ENCODE results near the gene TCFL5.
A peak's percentile ranks its signal among the peaks of the same experiment; 100 is the strongest.

The TCFL5 gene

DNA sequence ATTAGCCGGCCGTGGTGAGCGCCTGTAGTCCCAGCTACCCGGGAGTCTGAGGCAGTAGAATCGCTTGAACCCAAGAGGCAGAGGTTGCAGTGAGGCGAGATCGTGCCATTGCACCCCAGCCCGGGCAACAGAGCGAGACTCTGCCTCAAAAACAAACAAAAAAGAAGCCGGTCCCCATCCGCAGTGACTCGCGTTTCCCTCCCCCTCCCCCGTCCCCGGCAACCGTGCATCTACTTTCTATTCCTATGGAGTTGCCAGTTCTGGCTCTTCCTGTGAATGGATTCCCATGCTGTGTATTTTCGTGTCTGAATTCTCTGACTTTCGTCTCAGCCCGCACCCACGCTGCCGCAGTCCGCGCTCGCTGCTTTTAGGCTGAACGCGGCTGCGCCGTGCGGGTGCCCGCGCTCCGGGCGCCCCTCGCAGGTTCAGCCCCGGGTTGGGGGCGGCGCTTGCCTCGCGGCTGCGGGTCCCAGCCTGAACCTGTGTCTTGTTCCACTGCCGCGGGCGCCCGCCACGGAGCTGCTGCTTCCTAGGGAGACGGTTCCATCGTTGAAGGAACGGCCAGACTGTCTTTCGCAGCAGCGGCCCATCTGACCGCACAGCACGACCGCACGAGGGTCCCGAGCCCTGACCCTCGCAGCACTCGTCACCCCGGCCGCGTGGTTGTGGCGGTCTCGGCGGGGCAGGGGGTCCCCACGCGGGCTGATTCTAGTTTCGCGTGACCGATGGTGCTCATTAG is 66.4 kb downstream of the TCFL5 start:
- no peak for DNase-seq (ENCODE audit: low read depth)

DNA sequence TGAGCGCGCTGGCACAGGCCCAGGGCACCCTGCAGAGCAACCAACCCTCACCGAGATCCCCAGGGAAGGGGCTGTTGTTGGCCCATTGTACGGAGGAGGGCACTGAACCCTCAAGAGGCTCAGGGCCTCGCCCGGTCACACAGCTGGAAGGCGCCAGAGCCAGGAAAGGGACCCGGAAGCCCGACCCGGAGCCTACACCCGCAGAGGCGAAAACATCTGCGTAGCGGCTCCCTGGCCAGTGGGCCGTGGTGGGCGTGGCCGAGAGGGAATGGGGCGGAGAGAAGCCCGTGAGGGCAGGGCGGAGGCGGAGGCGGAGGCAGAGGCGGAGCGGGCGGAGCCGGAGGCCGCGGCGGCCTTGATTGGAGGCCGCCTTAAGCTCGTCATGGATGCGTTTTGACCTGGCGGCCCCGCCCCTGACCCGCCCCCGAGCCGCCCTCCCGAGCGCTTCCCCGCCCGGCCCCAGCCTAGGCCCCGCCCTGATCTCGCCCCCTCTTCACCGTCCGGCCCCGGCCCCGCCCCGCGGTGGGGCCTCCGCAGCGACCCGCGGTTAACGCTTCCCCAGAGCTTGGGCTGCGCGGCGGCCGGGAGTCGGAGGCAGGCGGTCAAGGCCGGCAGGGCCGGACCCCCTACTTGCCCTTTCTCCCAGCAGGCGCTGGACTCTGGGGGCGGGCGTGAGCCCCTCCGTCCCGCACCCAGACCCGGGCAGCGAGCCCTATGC is 67.5 kb downstream of the TCFL5 start:
- DNase-seq (ENCODE audit: low read depth), result peak; percentile 89

DNA sequence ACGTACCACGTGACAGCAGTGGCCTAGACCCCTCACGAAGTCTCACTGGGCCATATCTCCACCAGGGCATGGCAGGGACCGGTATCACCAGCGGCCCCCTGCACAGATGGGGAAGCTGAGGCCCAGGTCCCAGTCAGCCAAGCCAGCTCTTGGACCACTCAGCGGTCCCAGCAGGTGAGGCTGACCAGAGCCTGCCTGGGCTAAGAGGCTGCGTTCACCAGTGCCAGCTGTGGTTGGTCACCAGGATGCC is 67.9 kb downstream of the TCFL5 start:
- no peak for DNase-seq (ENCODE audit: low read depth)

DNA sequence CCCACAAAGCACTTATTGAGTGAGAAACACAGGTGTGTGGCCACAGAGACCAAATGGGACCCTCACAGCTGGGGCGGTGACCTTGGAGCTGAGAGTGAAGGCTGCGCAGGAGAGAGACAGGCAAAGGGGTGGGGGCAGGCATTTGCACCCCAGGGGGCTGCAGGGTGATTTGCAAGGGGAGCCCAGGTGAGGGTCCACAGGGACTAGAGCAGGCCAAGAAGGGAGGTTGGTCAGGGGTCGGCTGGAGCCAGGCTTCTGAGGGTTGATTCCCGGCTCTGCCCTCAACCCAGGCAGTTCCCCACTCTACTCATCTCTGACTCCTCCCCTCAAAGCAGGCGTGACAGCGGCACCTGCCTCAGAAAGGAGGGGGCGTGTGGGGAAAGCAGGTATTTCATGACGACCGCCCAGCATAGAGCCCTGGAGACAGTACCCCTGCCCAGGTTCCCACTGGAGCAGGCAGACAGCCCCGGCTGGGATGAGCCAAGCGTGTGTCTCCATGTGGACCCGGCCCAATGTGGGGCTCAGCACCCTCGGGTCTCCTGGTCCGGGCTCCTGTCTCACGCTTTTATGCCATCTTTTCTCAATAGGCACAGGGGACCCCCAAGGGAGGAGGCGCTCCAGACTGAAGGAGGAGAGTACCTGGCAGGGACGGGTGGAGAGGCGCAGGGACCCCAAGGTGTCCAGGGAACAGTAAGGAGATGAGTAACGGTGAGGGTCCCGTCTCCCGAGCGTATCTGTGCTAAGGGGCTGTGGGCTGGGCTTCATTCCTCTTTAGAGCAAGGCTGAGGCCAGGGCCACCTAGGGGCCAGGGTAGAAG is 68.5 kb downstream of the TCFL5 start:
- no peak for DNase-seq (ENCODE audit: low read depth)

DNA sequence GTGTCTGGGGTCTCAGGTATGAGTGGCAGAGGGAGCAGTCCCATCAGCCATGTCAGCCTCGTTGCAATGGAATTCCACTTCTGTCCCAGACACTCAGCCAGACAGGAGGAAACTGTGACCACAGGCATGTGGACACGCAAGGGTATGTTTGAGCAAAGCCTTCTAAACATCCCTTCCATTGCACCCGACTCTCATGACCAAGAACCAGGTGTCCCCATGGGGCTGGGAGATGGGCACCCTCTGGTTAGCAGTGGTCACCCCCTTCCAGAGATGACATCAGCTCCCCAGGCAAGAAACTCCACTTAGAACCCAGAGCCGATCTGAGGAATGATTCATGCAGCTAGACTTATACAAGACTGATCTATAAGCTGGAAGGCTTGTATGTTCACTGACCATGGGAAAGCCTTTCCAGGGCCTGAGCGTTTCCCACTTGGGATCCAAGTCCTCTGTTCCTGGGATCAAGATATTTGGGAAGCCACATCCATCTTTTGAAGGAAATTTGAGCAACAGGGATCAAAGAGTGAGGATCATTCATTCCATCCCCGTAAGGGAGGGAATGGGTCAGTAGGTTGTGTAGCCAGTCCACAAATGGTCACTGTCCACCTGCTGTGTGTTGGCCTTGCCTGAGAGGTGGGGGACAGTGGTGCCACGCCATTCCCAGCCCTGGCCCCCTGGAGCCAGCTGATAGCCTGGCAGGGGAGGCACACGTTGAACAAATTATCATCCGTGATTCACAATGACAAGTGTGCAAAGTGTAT is 69.3 kb downstream of the TCFL5 start:
- DNase-seq (ENCODE audit: low read depth), result no peak

DNA sequence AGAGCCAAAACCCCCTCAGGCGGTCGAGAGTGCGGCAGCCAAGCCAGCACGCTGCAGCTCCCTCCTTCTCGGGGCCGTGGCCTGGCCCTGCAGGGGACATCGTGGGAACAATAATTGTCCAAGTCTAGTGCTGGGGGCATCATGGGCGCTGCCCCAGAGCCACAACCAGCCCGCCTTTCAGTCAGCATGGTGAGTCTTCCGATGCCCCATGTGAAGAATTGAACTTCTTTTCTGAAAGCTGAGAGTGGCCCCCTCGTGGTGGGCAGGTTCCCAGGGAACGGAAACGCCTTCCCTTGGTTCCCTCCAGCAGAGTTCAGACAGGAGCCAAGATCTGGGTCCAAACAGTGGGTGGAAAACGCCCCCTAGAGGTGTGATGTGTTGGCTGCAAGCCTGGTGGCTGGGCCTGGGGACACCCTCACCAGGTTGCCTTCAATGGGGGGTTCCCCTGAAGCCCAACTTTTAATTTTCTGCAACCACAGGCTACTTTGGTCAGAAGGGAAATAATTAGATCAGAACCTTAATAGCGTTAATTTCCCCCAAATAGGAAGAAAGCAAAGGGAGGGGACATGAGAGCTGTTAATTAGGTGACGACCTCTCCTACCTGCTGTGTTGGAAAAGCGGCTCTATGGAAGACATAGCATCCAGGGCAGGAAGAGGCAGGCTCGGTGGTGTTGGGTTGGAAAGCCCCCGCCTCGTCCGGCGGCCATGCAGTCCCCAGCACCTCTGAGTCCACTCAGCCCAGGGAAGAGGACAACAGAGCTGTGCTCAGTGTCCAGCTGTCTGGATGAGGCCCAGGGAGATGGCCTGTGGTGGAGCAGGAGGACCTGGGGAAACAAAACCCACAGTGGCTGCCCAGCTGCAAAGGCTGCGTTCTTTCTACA is 70.1 kb downstream of the TCFL5 start:
- DNase-seq (ENCODE audit: low read depth), result peak; percentile 74

All from GM04504 (cell line).